Activated CD8-positive, alpha-beta memory T cell treated with anti-CD3 and anti-CD28 coated beads for 24 hours (primary cell): Measurements from ENCODE around the gene LYPD3.
A peak's percentile ranks its signal among the peaks of the same experiment; 100 is the strongest.
"Not testable (repeated sequence)": the region's sequence is repeated elsewhere in the genome, so short reads cannot be mapped to it uniquely, and the experiment has no call there.

ENCODE experiments used
- DNase-seq: peaks from one replicate; pipeline ENCODE4 v3.0.0-alpha.2; 2020

LYPD3 gene

GRCh38 chr19:43460362-43461016 lies 4.9 kb downstream of the LYPD3 start:
- DNase-seq: no peak

DNA sequence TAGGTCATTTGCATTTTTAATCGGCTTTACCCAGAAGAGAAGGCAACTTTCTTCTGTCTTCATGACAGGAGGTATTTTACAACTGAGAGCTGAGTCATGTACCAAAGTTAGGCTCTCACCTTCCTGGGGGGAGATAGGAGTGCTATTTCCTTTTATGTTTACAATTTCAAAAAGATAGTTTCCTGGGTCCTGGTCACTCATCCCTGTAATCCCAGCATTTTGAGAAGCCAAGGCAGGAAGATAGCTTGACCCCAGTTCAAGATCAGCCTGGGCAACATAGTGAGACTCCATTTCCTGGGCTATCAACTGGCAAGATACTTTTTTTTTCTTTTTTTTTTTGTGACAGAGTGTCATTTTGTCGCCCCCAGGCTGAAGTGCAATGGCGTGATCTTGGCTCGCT lies 7.6 kb downstream of the LYPD3 start:
- DNase-seq: no peak

GRCh38 chr19:43455321-43456113 lies 9.9 kb downstream of the LYPD3 start:
- DNase-seq: no peak

DNA sequence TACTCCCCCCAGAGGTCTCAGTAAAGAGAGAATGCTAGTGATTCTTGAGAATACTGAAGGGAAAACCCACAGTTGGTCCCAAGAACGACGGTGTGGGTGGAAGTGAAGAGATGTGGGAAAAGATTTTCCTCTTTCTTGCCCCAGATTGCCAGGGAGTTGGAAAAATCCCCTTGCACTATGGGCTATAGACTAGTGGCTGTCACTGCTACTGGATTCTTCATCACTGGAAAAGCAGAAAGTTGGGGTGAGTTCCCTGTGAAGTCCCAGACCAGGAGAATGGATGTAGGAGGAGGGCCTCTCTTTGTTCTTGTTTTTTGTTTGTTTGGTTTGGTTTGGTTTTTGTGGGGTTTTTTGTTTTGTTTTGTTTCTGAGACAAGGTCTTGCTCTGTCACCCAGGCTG lies 11.4 kb downstream of the LYPD3 start:
- no peak for DNase-seq

GRCh38 chr19:43452582-43452981 lies 12.8 kb downstream of the LYPD3 start:
- DNase-seq: no peak

- DNase-seq: no peak
Measured at GRCh38 chr19:43450545-43450997, 14.8 kb downstream of the LYPD3 start.

DNA sequence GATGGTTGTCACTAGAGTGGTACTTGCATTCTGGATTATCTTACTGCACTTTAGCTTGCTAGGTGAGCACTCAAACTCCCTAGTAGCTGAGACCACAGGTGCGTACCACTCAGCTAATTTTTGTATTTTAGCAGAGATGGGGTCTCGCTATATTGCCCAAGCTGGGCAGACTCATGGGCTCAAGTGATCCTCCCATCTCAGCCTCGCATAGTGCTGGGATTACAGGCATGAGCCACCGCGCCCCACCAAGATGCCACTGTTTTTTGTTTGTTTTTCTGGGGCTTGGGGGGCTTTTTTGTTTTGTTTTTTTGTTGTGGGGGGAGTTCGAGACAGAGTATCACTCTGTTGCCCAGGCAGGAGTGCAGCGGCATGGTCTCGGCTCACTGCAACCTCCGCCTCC lies 17.8 kb downstream of the LYPD3 start:
- DNase-seq: no peak

DNA sequence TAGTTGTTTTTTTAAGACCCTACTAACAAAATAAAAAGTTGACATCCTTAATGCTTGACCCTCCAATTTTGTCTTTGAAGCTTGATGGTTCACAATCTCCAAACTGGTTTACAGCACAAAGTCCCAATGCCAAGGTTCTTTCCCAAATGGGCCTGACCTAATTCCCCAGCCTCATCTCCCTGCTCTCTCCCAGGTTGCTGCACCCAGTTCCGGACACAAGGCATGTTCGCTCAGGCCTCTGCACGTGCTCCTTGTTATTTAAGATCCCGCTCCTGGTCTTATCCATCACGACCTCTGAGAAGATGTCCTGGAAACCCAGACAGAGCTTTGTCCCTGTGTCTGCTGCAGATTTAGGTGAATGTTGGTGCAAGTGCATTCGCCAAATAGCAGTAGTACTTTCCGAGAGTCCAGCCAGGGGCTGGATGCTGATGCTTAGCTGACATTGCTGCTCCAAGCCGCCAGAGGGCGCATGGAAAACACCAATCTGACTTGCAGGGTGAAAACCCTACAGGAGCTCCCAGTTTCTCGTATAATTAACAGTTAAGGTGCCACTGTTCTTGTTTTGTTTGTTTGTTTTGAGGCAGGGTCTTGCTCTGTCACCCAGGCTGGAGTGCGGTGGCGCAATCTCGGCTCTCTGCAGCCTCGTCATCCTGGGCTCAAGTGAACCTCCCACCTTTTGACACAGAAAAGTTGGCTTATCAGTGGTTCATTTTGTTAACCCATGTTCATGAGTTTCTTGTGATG lies 18.5 kb downstream of the LYPD3 start:
- DNase-seq: peak; percentile 90

DNA sequence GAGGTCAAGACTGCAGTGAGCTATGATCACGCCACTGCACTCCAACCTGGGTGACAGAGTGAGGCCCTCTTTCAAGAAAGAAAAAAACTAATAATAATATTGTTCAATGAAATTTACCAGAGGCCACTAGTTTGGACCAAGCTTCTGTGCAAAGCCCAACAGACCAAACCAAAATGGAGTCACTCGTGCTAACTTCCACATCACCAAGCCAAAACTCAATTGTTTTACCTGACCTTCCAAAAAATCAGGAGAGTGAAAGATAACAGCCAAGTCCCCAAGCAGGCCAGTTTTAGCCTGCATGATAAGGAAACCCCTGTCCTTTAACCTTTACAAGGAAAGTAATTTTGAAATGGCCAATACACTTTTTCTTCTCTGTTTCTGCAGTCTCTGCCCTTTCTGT lies 20.0 kb downstream of the LYPD3 start:
- DNase-seq: no peak

DNA sequence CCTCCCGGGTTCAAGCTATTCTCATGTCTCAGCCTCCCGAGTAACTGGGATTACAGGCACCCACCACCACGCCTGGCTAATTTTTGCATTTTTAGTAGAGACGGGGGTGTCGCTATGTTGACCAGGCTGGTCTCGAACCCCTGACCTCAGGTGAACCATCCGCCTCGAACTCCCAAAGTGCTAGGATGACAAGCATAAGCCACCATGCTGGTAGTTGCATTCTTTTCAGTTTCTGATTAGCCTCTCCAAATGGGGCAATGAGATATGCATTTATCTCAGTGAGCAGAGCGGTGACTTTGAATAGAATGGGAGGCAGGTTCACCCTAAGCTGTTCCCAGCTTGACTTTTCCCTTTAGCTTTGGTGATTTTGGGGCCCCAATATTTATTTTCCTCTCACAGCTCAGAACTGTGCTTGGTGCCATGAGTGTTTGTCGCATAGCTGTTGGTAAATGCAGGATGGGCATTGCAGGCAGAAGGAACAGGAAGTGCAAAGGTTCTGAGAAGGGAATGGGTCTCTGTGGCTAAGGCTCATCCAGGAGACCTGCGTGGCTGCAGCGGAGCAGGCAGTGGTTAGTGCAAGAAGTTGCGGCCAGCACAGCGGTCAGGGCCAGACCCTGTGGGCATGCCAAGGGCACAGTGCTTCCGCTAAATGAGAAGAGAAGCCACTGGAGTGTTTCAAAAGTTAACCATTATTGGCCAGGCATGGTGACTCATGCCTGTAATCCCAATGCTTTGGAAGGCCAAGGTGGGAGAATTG lies 20.7 kb downstream of the LYPD3 start:
- DNase-seq: no peak

DNA sequence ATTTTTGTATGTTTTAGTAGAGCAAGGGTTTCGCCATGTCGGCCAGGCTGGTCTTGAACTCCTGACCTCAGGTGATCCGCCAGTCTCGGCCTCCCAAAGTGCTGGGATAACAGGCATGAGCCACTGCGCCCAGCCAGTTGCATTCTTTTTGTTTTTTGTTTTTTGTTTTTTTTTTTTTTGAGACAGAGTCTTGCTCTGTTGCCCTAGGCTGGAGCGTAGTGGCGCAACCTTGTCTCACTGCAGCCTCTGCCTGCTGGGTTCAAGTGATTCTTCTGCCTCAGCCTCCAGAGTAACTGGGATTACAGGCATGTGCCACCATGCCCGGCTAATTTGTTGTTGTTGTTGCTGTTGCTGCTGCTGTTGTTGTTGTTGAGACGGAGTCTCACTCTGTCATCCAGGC lies 21.3 kb downstream of the LYPD3 start:
- not testable (repeated sequence) for DNase-seq

DNA sequence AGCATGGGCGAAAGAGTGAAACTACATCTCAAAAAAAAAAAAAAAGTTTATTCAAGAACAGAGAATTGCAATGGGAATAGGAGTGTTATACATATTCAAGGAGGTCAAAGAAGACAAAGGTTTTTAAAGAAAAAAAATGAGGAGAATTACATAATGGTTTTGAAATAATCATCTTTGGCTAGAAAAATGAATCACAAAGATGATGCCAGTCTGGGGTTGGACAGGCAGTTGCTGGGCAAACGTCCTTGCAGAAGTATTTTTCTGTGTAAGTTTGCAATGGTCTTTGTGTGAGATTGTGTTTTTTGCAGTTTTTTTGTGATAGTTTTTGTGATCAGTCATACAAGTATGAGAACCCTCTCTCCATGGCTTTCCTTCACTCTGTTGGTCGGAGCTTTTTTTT lies 23.7 kb downstream of the LYPD3 start:
- no peak for DNase-seq

GRCh38 chr19:43439709-43440063 lies 25.7 kb downstream of the LYPD3 start:
- DNase-seq: no peak

- DNase-seq: no peak
Measured at GRCh38 chr19:43439032-43439708, 26.2 kb downstream of the LYPD3 start.

DNA sequence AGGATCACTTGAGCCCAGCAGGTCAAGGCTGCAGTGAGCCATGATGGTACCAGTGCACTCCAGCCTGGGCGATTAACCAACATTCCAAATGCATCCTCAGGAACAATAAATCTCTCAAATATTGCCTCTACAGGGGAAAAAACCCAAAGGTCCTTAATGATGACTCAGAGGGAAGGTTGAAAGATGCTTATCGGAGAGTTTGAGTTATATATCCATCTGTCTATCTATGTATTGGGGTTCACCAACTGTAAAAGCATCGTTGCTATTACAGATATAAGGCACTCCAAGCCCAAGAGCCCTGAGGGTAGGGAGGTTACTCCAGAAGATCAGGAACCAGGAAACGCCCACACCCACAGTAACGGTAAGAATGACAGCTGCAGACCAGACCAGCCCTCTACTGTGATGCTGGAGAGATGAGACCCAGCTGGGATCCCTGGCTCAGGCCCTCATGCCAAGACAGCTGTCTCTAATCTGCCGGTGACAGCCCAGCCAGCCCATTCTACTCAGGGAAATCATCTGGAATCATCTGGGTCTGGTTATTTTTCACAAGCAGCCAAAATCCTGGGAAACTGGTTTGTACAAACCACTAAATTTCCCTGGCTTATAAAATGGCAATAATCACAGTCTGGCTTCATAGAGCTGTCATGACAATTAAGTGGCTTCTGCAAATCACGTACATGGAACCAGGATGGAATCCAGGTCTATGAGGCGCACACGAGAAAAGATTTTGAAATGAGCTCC lies 26.9 kb downstream of the LYPD3 start:
- DNase-seq: no peak

DNA sequence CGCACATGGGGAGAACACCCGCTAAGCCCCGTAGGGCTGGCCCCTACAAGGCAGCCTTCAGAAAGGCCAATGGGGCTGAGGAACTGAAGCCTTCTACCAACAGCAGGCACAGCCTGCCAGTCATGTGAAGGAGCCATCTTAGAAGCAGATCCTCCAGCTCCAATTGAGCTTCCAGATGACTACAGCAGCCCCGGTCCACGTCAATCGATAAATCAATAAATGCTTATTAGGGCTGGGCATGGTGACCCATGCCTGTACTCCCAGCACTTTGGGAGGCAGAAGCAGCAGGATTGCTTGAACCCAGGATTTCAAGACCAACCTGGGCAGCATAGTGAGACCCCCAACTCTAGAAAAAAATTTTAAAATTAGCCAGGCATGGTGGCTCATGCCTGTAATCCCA lies 27.7 kb downstream of the LYPD3 start:
- DNase-seq: no peak

GRCh38 chr19:43437284-43437683 lies 28.1 kb downstream of the LYPD3 start:
- not testable (repeated sequence) for DNase-seq

- no peak for DNase-seq
Measured at GRCh38 chr19:43435775-43436174, 29.6 kb downstream of the LYPD3 start.

DNA sequence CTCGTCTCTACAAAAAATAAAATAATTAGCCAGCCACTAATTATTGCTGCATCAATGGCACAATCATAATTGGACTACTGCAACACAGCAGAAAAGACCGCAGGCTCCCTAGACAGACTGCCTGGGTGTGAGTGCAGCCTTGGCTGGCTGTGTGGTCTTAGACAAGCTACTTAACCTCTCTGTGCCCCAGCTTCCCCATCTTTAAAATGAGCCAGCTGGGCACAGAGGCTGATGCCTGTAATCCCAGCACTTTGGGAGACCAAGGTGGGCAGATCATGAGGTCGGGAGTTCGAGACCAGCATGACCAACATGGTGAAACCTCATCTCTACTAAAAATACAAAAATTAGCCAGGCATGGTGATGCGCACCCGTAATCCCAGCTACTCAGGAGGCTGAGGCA lies 31.7 kb downstream of the LYPD3 start:
- DNase-seq: no peak

DNA sequence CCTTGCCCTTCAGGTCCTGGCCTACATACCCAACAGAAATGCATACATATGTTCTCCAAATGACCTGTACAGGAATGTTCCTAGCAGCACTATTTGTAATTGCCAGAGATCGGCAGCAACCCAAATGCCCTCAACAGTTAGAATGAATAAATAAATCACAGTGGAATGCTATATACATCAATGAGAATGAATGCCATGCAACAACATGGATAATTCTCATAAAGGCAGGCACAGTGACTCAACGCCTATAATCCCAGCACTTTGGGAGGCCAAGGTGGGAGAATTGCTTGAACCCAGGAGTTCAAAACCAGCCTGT lies 32.1 kb downstream of the LYPD3 start:
- no peak for DNase-seq

DNA sequence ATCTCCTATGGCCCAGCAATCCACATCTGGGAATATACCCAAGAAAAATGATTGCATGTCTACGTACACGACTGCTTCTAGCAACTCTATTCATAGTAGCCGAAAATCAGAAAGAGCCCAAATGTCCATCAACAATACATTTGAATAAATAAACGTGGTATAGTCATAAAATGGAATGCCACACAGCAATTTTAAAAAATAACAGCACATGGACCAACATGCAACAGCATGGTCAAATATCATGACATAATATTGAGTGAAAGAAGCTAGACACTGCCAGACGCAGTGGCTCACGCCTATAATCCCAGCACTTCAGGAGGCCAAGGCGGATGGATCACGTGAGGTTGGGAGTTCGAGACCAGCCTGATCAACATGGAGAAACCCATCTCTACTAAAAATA lies 34.4 kb downstream of the LYPD3 start:
- DNase-seq: no peak

DNA sequence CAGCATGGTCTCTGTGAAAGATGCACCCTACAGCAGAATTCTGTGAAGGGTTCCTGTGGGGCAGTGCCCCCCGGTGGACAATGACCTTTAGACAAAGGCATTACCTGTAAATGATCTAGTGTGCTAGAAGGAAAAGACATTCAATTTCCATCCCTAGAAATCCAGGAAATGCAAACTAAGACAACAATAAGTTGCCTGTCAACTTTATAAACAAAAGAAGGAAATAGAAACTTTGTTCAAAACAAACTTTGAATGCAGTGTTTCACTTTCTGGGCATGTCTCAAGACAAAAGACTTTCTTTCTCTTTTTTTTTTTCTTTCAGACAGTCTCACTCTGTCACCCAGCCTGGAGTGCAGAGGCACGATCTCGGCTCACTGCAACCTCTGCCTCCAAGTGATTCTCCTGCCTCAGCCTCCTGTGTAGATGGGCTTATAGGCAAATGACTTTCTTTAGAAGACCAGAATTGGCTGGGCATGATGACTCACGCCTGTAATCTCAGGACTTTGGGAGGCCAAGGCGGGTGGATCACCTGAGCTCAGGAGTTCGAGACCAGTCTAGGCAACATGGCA lies 35.2 kb downstream of the LYPD3 start:
- DNase-seq: no peak
